ENCODE data around the gene COLQ.

The COLQ gene

GRCh38 chr3:15453991-15454625 lies 67.4 kb downstream of the COLQ start:
- no peak for DNase-seq

DNA sequence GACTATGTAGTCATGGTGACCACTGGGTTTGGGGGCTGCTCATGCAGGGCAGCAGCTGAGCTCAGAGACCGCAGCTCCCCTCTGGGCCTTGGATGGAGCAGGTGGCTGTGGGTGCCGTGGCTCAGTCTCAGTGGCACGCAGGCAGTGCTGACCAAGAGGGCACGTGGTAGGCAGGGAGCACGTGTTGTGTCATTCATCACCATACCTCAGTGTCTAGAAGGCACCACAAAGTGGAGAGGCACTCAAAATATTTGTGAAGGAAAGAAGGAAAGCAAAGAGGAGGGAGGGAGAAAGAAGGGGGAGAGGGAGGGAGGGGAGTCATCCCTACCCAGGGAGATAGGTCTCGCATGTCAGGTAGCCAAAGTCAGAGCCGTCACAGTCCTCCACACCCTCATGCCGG lies 68.0 kb downstream of the COLQ start:
- DNase-seq: no peak

- no peak for DNase-seq
Observed at GRCh38 chr3:15452961-15453360, 68.5 kb downstream of the COLQ start.

- no peak for DNase-seq
Observed at GRCh38 chr3:15452156-15452555, 69.3 kb downstream of the COLQ start.

DNA sequence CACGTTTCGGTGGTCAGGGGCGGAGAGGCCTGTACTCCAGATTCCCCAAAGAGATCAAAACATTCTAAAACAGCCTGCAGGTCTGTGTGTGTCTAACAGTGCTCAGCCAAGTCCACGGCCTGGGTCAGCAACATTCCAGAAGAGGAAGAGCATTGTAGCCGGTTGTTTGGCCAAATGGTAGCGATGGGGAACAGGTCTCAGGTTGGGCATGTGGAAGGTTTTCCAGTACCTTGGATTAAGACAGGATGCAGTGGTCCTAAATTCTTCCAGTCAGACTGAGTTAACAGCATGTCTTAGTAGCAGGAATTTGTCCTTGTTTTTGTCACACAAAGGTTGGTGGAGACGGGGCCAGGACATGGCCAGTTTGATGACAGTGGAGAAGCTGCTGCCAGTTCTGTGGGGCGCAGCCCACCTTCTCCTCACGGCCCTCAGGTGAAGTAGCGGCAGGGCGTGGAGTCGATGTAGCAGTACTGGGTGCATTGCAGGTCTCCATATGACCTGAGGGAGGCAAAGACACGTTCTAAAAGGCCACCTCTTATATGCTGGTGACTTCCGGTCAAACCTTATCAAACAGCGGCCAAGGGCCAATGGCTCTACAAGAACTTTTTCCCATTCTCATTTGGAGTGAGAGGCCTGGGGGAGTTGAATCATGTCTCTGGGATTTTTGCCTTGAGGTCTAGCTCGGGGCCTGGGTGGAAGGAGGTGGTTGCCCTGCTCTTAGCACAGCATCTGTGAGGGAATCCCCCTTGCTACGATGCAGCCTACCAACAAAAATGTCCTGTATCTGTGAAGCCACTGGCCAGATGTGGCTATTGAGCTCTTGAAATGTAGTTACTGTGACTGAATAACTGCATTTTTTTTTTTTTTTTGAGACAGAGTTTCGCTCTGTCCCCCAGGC lies 70.0 kb downstream of the COLQ start:
- DNase-seq: no peak

- no peak for DNase-seq
Observed at GRCh38 chr3:15450438-15451215, 70.9 kb downstream of the COLQ start.

- DNase-seq: no peak
Observed at GRCh38 chr3:15449489-15450224, 71.8 kb downstream of the COLQ start.

DNA sequence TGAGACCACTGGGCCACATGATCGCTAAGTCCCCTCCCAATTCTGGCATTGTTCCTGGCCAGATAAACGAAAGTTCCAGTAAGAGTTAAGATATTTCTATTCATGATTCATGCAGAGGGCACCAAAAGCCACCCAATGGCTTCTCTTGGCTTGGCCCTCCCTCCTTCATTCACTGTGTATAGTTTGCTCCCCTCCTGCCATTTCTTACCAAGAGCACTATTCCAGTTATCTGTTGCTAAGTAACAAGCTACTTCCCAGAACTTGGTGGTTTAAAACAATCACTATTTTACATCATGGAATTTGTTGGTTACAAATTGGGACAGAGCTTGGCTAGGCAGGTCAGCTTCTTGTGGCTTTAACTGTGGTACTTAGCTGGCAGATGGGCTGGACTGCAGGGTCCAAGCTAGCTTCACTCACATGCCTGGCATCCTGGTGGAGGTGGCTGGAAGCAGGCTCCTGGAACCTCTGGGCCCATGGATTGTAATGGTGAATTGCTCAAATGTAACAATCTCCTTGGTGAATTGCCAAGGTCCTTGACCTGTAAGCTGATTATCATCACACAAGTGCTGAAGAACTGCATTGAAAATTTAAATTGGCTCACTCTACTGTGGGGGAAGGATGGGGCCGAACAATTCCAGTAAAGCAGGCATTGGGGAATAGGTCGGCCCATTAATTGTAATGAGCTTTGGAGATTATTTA lies 77.5 kb downstream of the COLQ start:
- DNase-seq: no peak

GRCh38 chr3:15440891-15441290 lies 80.6 kb downstream of the COLQ start:
- DNase-seq: no peak

DNA sequence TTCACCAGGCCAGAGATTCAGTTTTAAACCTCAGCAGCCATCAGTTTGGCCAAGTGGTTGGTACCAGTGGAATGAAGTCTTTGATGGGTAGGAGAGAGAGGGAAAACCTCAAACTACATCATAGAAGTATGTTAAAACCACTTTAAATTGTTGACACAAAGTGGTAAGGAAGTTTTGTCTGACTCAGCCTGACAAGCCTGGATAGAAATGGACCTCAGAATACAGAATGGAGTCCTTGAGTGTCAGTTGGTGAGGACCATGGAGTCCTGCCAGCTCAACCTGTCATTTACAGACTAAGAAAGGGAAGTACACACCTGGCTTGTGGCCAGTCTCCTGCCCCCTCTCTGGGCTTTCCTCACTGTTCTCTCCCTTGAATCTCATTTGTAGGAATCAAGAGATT lies 82.0 kb downstream of the COLQ start:
- DNase-seq: no peak

DNA sequence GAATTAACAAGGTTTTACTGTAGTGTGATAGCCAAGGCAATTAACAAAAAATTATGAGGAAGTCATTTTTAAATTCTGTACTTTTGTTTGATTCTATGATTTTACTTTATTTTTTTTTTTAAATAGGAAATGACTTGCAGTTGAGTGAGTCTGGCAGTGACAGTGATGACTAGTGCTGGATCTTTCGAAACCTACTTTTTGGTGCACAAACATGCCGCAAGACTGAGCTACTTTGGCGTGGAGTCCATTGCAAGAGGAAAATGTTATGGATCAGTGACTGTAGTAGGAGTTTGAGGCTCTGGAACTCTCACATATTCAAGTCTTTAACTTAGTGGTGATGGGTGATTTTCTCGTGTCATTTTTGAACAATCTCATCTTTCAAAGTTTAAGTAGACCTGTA lies 82.5 kb downstream of the COLQ start:
- DNase-seq: no peak

DNA sequence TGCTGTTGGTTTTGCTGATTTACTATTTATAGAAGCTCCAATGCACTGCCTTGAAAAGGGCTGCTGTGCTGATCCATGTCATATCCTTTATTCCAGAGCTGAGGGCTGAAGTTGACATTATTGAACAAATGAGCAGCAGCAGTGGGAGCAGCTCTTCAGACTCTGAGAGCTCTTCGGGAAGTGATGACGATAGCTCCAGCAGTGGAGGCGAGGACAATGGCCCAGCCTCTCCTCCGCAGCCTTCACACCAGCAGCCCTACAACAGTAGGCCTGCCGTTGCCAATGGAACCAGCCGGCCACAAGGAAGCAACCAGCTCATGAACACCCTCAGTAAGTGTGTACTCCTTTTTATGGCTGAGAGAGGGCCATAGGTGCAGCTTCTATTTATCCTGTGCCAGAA lies 85.3 kb downstream of the COLQ start:
- DNase-seq: no peak

DNA sequence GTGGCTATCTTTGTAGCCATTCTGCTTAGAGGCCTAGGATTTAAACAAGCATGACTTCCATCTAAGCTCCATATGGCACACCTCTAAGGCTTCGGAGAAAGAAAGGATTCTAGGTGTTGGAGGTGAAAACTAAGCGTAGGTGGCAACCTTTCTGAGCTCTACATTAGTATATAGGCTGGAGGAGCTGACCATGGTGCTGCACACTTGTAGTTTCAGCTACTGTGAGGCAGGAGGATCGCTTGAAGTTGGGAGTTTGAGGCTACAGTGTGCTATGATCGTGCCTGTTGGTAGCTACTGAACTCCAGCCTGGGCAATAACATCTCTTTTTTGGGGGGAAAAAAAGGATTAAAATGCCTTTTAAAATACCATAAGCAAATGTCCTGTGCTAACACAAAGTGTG lies 86.8 kb downstream of the COLQ start:
- DNase-seq: no peak

DNA sequence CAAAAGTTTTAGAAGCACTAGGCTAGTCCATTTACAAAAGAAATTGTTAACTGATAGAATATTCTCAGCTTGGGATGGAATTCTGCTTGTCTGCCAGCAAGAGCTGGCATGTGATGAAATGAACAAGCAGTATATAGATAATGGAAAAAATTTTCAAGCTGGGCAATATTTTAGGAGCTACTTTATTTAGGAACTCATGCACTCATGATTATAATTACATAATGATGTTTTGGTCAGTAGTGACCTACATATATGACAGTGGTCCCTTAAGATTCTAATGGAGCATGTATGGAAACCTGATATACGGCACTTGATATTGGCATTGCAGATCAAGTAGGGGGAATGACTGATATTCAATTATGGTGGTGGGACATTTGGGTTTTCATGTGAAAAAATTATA lies 88.0 kb downstream of the COLQ start:
- no peak for DNase-seq

- DNase-seq: no peak
Observed at GRCh38 chr3:15431256-15431837, 90.2 kb downstream of the COLQ start.

DNA sequence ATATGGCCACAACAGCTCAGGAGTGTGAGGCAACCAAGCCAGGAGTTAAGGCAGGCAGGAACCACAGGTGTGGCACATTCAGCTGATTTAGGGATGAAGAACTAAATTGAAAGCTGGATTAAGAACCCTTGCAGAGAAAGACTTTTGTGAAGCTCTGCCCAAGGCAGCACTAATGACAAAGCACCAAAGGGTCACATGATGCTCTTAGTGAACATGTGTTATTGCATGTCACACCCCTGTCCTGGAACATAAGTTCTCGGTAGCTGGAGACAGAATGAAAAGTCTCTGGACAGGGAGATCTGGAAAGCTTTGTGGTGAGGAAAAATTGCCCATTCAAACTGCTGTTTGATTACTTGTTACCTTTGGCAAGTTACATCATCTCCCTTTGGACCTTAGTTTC lies 90.9 kb downstream of the COLQ start:
- no peak for DNase-seq

- DNase-seq: no peak
Observed at GRCh38 chr3:15429080-15429479, 92.4 kb downstream of the COLQ start.

GRCh38 chr3:15428539-15428938 lies 93.0 kb downstream of the COLQ start:
- DNase-seq: no peak

DNA sequence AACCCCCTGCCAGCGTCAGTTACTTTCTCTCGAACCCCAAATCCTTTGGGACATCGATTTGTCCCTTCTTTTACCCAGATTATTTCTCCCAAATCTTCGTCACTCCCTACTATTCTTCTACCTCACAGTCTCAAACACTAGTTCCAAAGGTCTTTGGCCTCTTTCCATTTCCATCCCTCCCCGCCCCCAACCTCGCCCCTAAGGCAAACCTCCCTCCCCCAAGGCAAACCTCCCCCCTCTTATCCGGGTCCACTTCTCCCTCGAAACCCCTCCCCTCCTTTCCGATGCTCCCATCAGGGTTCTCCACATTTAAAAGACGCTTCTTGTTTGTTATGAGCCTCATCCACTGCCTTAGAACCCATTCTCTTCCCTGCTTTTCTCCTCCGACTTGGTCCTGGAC lies 93.5 kb downstream of the COLQ start:
- no peak for DNase-seq

DNA sequence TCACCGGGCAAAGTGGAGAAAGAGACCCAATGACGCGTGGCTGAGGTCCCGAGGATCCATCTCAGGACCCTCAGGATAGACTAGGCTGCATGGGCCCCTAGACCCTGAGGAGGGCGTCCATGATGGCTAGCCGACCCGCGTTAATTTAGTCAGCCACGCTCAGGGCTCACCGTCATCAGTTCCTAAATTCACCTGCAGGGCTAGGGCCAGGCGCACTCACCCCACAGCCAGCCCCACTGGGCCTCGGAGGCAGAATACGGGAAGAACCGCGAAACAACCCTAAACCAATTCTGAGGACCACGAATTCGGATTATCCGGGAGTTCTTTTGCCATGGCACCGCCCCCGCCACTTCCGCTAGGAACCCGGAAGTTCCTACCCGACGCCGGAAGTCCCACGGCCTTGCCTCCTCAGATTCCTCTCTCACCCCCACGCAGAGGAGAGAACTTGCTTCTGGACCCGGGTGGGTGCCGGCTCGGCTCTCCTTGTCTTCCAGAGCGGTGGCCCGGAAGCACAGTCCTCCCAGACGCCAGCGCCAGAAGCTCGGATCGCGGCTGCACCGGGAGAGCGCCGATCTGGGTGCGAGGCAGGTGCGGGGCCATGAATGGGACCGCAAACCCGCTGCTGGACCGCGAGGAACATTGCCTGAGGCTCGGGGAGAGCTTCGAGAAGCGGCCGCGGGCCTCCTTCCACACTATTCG lies 94.2 kb downstream of the COLQ start, which contains the start of the genes EAF1 and METTL6:
Gene EAF1, plus strand, starts transcription at position 417 of the 699 bp plus-strand sequence. Its CDS starts 182 bp downstream, at position 599.
Gene METTL6, minus strand, starts transcription at position 363 of the 699 bp plus-strand sequence. CDS start 1,033 bp downstream, outside the sequence.
- peak; percentile 56 to 84 for DNase-seq

GRCh38 chr3:15426579-15427118 lies 94.9 kb downstream of the COLQ start:
- DNase-seq: no peak
